GM23338 (cell line): ENCODE results near the gene RHBDD1. TPM values are rescaled to one million over a fixed set of nuclear protein-coding genes. Genes with fewer than 3 reads are reported as not detected.

ENCODE experiments used
- ATAC-seq: fragments of 200-7000 bp; cut with Tn5 transposase; 3 replicates; pipeline ENCODE4 v1.9.1; 2020
- DNase-seq: peaks from one replicate; pipeline ENCODE4 v3.0.0-alpha.2; 2015; ENCODE audit warnings: low spot score
- H2AFZ ChIP-seq: fragments of 200-600 bp; sonication (generic); 2 replicates; pipeline ENCODE4 v1.8.0; 2016; ENCODE audit warnings: antibody characterized with exemption, mild to moderate bottlenecking, moderate library complexity
- H3F3A ChIP-seq: fragments of 200-600 bp; sonication (generic); replicated peaks from 2 replicates; pipeline ENCODE4 v1.8.0; 2017; ENCODE audit warnings: antibody characterized with exemption, mixed run types, low read depth
- H3K27ac ChIP-seq: fragments of 200-600 bp; sonication (generic); 2 replicates; pipeline ENCODE4 v1.6.1; 2016; ENCODE audit warnings: low read depth
- H3K27me3 ChIP-seq: fragments of 200-600 bp; sonication (generic); 2 replicates; pipeline ENCODE4 v1.8.0; 2016; ENCODE audit warnings: mild to moderate bottlenecking, mixed run types, moderate library complexity; ENCODE audit not compliant: insufficient read depth
- H3K36me3 ChIP-seq: fragments of 200-600 bp; sonication (generic); 2 replicates; pipeline ENCODE4 v1.8.0; 2016; ENCODE audit warnings: mild to moderate bottlenecking; ENCODE audit not compliant: insufficient read depth
- H3K4me1 ChIP-seq: fragments of 200-600 bp; sonication (generic); 2 replicates; pipeline ENCODE4 v1.8.0; 2016; ENCODE audit warnings: mild to moderate bottlenecking, moderate library complexity; ENCODE audit not compliant: insufficient read depth
- H3K4me2 ChIP-seq: fragments of 200-600 bp; sonication (generic); 2 replicates; pipeline ENCODE4 v1.7.1; 2017; ENCODE audit warnings: mixed run types
- H3K4me3 ChIP-seq: fragments of 200-600 bp; sonication (generic); 2 replicates; pipeline ENCODE4 v1.6.1; 2016; ENCODE audit warnings: mixed run types
- H3K79me2 ChIP-seq: fragments of 200-600 bp; sonication (generic); replicated peaks from 2 replicates; pipeline ENCODE4 v1.8.0; 2017; ENCODE audit warnings: mild to moderate bottlenecking; ENCODE audit not compliant: insufficient read depth
- H3K9me2 ChIP-seq: fragments of 200-600 bp; sonication (generic); 2 replicates; pipeline ENCODE4 v1.8.0; 2017; ENCODE audit not compliant: insufficient read depth
- H4K20me1 ChIP-seq: fragments of 200-600 bp; sonication (generic); replicated peaks from 2 replicates; pipeline ENCODE4 v1.8.0; 2017; ENCODE audit warnings: mild to moderate bottlenecking; ENCODE audit not compliant: insufficient read depth
- H3K27ac Mint-ChIP-seq: 2 replicates; pipeline ENCODE4 v1.8.0; 2020; ENCODE audit warnings: inconsistent platforms, mild to moderate bottlenecking, moderate library complexity, mixed read lengths
- H3K27me3 Mint-ChIP-seq: 3 replicates; pipeline ENCODE4 v1.8.0; 2022; ENCODE audit warnings: low read depth, mild to moderate bottlenecking, moderate library complexity, mixed read lengths, inconsistent platforms; ENCODE audit not compliant: insufficient read depth, poor library complexity
- H3K36me3 Mint-ChIP-seq: 3 replicates; pipeline ENCODE4 v1.8.0; 2021; ENCODE audit warnings: low read depth, mild to moderate bottlenecking, inconsistent platforms, moderate library complexity, mixed read lengths
- H3K4me1 Mint-ChIP-seq: 3 replicates; pipeline ENCODE4 v1.8.0; 2020; ENCODE audit warnings: mild to moderate bottlenecking, inconsistent platforms, mixed read lengths
- H3K4me3 Mint-ChIP-seq: 3 replicates; pipeline ENCODE4 v1.8.0; 2021; ENCODE audit warnings: moderate library complexity, mild to moderate bottlenecking, inconsistent platforms, mixed read lengths
- H3K9me3 Mint-ChIP-seq: 3 replicates; pipeline ENCODE4 v1.8.0; 2020; ENCODE audit warnings: moderate library complexity, mild to moderate bottlenecking, inconsistent platforms, mixed read lengths
- CREB1 ChIP-seq: fragments of 250-450 bp; sonication (Bioruptor Pico); IDR thresholded peaks from 2 replicates; pipeline ENCODE4 v1.5.0; 2020; ENCODE audit warnings: low read depth, mild to moderate bottlenecking, moderate library complexity
- ETS1 ChIP-seq: IDR thresholded peaks from 2 replicates; pipeline ENCODE4 v1.6.1; 2016; ENCODE audit warnings: antibody characterized with exemption
- EZH2 ChIP-seq: fragments of 200-600 bp; sonication (generic); IDR thresholded peaks from one replicate; pipeline ENCODE4 v1.8.0; 2017; ENCODE audit warnings: antibody characterized with exemption, mild to moderate bottlenecking, low read depth; ENCODE audit not compliant: unreplicated experiment
- EZH2phosphoT487 ChIP-seq: fragments of 200-600 bp; sonication (generic); IDR thresholded peaks from one replicate; pipeline ENCODE4 v1.8.1; 2018; ENCODE audit warnings: antibody characterized with exemption; ENCODE audit not compliant: unreplicated experiment
- JUNB ChIP-seq: IDR thresholded peaks from one replicate; pipeline ENCODE4 v1.6.1; 2016; ENCODE audit warnings: antibody characterized with exemption; ENCODE audit not compliant: unreplicated experiment
- NANOG ChIP-seq: IDR thresholded peaks from 2 replicates; pipeline ENCODE4 v1.6.1; 2016; ENCODE audit warnings: antibody characterized with exemption, borderline replicate concordance
- POLR2AphosphoS5 ChIP-seq: IDR thresholded peaks from 2 replicates; pipeline ENCODE4 v1.6.1; 2016; ENCODE audit warnings: antibody characterized with exemption, low read depth
- REST ChIP-seq: IDR thresholded peaks from one replicate; pipeline ENCODE4 v1.6.1; 2018; ENCODE audit warnings: antibody characterized with exemption; ENCODE audit not compliant: unreplicated experiment
- STAT1 ChIP-seq: IDR thresholded peaks from one replicate; pipeline ENCODE4 v1.6.1; 2016; ENCODE audit warnings: antibody characterized with exemption; ENCODE audit not compliant: unreplicated experiment
- ZNF114 ChIP-seq: fragments of 250-450 bp; sonication (Bioruptor Pico); IDR thresholded peaks from 2 replicates; pipeline ENCODE4 v1.5.0; 2020; ENCODE audit warnings: mild to moderate bottlenecking, moderate library complexity
- ZNF331 ChIP-seq: fragments of 250-450 bp; sonication (Bioruptor Pico); IDR thresholded peaks from 2 replicates; pipeline ENCODE4 v1.5.0; 2020; ENCODE audit warnings: low read depth, mild to moderate bottlenecking, moderate library complexity
- ZNF462 ChIP-seq: fragments of 250-450 bp; sonication (Bioruptor Pico); IDR thresholded peaks from 2 replicates; pipeline ENCODE4 v1.5.0; 2020; ENCODE audit warnings: mild to moderate bottlenecking, moderate library complexity
- polyA plus RNA-seq: library from polyadenylated mRNA; unstranded; fragments of >200 nt; fragmentation: Nextera tagmentation; extraction: Ambion mirVana; gene quantifications from 2 replicates; pipeline ENCODE4 v1.2.1, GENCODE V29; 2016
- total RNA-seq: library from RNA; depleted of rRNA; stranded (reverse); fragments of >200 nt; shearing (Covaris generic); gene quantifications from 2 replicates; pipeline ENCODE4 v1.2.3, GENCODE V29; 2014

The RHBDD1 gene
- total and polyA plus RNA-seq, 2 experiments from 2014 or later: 7.3 to 13.0 TPM

GRCh38 chr2:226855787-226856186 is 19.9 kb downstream of the RHBDD1 start (continued):
- TF ChIP-seq ZNF462: no peak
- TF ChIP-seq EZH2phosphoT487: no peak

- H3K27ac Mint-ChIP-seq: no peak overlapping the region
- TF ChIP-seq ETS1 (no peak), CREB1 (CRISPR knock-in tag) (no peak), JUNB (no peak), EZH2 (no peak), NANOG (no peak), REST (no peak), ZNF331 (no peak), ZNF114 (CRISPR knock-in tag) (no peak), POLR2AphosphoS5 (no peak), STAT1 (no peak), EZH2phosphoT487 (no peak)
These were observed 24.2 kb downstream of the RHBDD1 start for GRCh38 chr2:226860087-226860486.

More at GRCh38 chr2:226860087-226860486, 24.2 kb downstream of the RHBDD1 start:
- Histone ChIP-seq H2AFZ (no peak overlapping the region), H3K4me2 (no peak overlapping the region), H3F3A (no peaks in the 10 kb centered on the region), H3K9me2 (no peaks in the 10 kb centered on the region), H3K27me3 (no peaks in the 10 kb centered on the region), H3K79me2 (no peaks in the 10 kb centered on the region; the same call in 1 of the 2 replicates), H4K20me1 (no peaks in the 10 kb centered on the region), H3K36me3 (0 out of 2 replicates have a peak, but pooled peaks cover 3% of the 10 kb centered on the region), H3K27ac (no peak overlapping the region), H3K4me3 (no peak overlapping the region), H3K4me1 (peaks cover 12% of the 10 kb centered on the region)
- H3K4me1 Mint-ChIP-seq: peaks cover 15% of the 10 kb centered on the region
- H3K4me3 Mint-ChIP-seq: no peak overlapping the region
- no peak for ATAC-seq
- H3K9me3 Mint-ChIP-seq: no peaks in the 10 kb centered on the region
- DNase-seq: no peak
- 0 out of 3 replicates have a peak, but pooled peaks cover 6% of the 10 kb centered on the region for H3K36me3 Mint-ChIP-seq
- peaks cover 2% of the 10 kb centered on the region for H3K27me3 Mint-ChIP-seq
